ENCODE results near the gene NOC4L. TPM values are rescaled to one million over a fixed set of nuclear protein-coding genes. Genes with fewer than 3 reads are reported as not detected.
A peak's percentile ranks its signal among the peaks of the same experiment; 100 is the strongest.

NOC4L gene
- 8.3 and 12.9 TPM in 2 replicates for polyA plus RNA-seq (2012; rRNA removed)
- 5.0 and 8.1 TPM in 2 replicates for polyA plus RNA-seq (2012; cell fraction: cytosol; rRNA removed)
- polyA plus RNA-seq (2012; cell fraction: nucleus; rRNA removed) = 17.1 and 25.2 TPM in 2 replicates

- Histone ChIP-seq H4K20me1 (ENCODE audit: insufficient read depth) (no peaks in the 10 kb centered on the region), H2AFZ (ENCODE audit: low read depth) (0 out of 2 replicates have a peak within 1 kb of the TSS, but pooled peaks have one; percentile 51), H3F3A (replicated peaks; ENCODE audit: insufficient read depth) (no peaks in the 10 kb centered on the region), H3K4me2 (peak within 1 kb of the TSS; percentile 95), H3K4me3 (ENCODE audit: low read depth in 2 of 2, low read length in 1 of 2) (peak within 1 kb of the TSS; percentile 84 to 92), H3K4me1 (ENCODE audit: control insufficient read depth in 1 of 2, insufficient read depth in 2 of 2, low read depth in 1 of 2, low read length in 1 of 2) (peaks cover 0 to 22% of the 10 kb centered on the region in 2 experiments; a peak in 1 of 4 replicates), H3K9me3 (no peaks in the 10 kb centered on the region), H3K79me2 (ENCODE audit: insufficient read depth) (peaks cover 44% of the 10 kb centered on the region), H3K9ac (peak within 1 kb of the TSS; percentile 88), H3K27me3 (ENCODE audit: insufficient read depth) (no peaks in the 10 kb centered on the region), H3K36me3 (replicated peaks in 1 of 2; ENCODE audit: control insufficient read depth in 1 of 2, insufficient read depth in 2 of 2, low read length in 1 of 2) (peaks cover 7 to 47% of the 10 kb centered on the region in 2 experiments), H3K27ac (ENCODE audit: low read depth in 2 of 2, low read length in 1 of 2) (peak within 1 kb of the TSS in 1 of 2 experiments; percentile 62; a peak in 2 of 4 replicates), H3K9me2 (no peaks in the 10 kb centered on the region)
- CTCF ChIA-PET = interaction anchor here (1.8 to 1.9 kb wide), 2 partner anchors 9 to 272 kb away, joined by 5 to 7 read pairs; no protein-coding TSS in a partner anchor
- DNase-seq = peak; percentile 99
- 1% methylated on average over 23 of the region's 100 CpGs for WGBS (ENCODE audit: low lambda C conversion rate)
- TF ChIP-seq SIN3A (IDR thresholded peaks at IDR 0.05; ENCODE audit: borderline replicate concordance, low read depth, low read length) = peak; percentile 97
- peak; percentile 95 for TF ChIP-seq MAX (IDR thresholded peaks at IDR 0.05; ENCODE audit: low read depth)
- TF ChIP-seq CHD2 (IDR thresholded peaks at IDR 0.05; ENCODE audit: low read length, partially characterized antibody) = peak; percentile 87
- TF ChIP-seq RFX5 (IDR thresholded peaks at IDR 0.05; ENCODE audit: low read length) = 0 out of 2 replicates have a peak, but pooled peaks have one; percentile 22
- TF ChIP-seq NFIC (IDR thresholded peaks at IDR 0.05; ENCODE audit: borderline replicate concordance) = no peak; the same call in 1 of the 2 replicates
- TF ChIP-seq EZH2phosphoT487 (IDR thresholded peaks at IDR 0.05; ENCODE audit: borderline replicate concordance, low read depth) = no peak
- TF ChIP-seq FOXJ3 (CRISPR knock-in tag; IDR thresholded peaks at IDR 0.05) = no peak
- TF ChIP-seq TCF12 (IDR thresholded peaks at IDR 0.05) = no peak
- TF ChIP-seq ELF1 (IDR thresholded peaks at IDR 0.05) = peak; percentile 93
- peak; percentile 62; the same call in 1 of the 2 replicates for TF ChIP-seq ZBTB33 (IDR thresholded peaks at IDR 0.05; ENCODE audit: borderline replicate concordance, low read depth)
- no peak for TF ChIP-seq MEF2A (IDR thresholded peaks at IDR 0.05; ENCODE audit: borderline replicate concordance, low read depth)
- TF ChIP-seq RCOR1 (IDR thresholded peaks at IDR 0.05; ENCODE audit: low read length) = 0 out of 2 replicates have a peak, but pooled peaks have one; percentile 48
- peak; percentile 76 for TF ChIP-seq POLR2AphosphoS5 (IDR thresholded peaks at IDR 0.05; ENCODE audit: low read depth, low read length)
- peak; percentile 58; the same call in 1 of the 2 replicates for TF ChIP-seq REST (IDR thresholded peaks at IDR 0.05; ENCODE audit: low read depth, low read length)
- TF ChIP-seq GABPA (IDR thresholded peaks at IDR 0.05; ENCODE audit: low read depth) = peak; percentile 51
- no peak for TF ChIP-seq JUND (IDR thresholded peaks at IDR 0.05)
- no peak for TF ChIP-seq CTCF (IDR thresholded peaks at IDR 0.05)
- peak; percentile 80 for TF ChIP-seq YY1 (IDR thresholded peaks at IDR 0.05; ENCODE audit: low read depth)
- no peak for TF ChIP-seq FOSL2 (IDR thresholded peaks at IDR 0.05; ENCODE audit: borderline replicate concordance, low read depth)
- TF ChIP-seq MXI1 (IDR thresholded peaks at IDR 0.05; ENCODE audit: low read depth, low read length) = peak; percentile 99
- TF ChIP-seq USF1 (IDR thresholded peaks at IDR 0.05; ENCODE audit: borderline replicate concordance, low read depth) = 0 out of 2 replicates have a peak, but pooled peaks have one; percentile 6
- peak; percentile 67 for TF ChIP-seq TAF1 (IDR thresholded peaks at IDR 0.05; ENCODE audit: borderline replicate concordance, low read depth, low read length)
- peak; percentile 53 for TF ChIP-seq NRF1 (IDR thresholded peaks at IDR 0.05; ENCODE audit: low read depth, low read length)
- POLR2A ChIA-PET = no interaction called here
Measured at GRCh38 chr12:132144115-132144809, at the start of gene NOC4L, which contains the start of gene DDX51. Gene NOC4L (plus strand): TSS chr12:132144457. CDS start chr12:132144489, 32 bp downstream. Gene DDX51 (minus strand): TSS chr12:132144319. CDS start chr12:132144296, 23 bp downstream.

All from SK-N-SH (cell line).